Activated CD8-positive, alpha-beta T cell treated with anti-CD3 and anti-CD28 coated beads for 36 hours (primary cell): ENCODE results near the gene SMURF2. TPM values are rescaled to one million over a fixed set of nuclear protein-coding genes. Genes with fewer than 3 reads are reported as not detected.

Source experiments
- ATAC-seq: fragments of 200-7000 bp; cut with Tn5 transposase; one replicate; pipeline ENCODE4 v1.10.0; 2021; ENCODE audit warnings: mild to moderate bottlenecking, moderate library complexity
- CTCF ChIA-PET: fragments of 350-600 bp; sonication (Branson Sonifier 250); formaldehyde crosslinking; loops from one replicate; lab custom pipeline; 2021; ENCODE audit warnings: antibody characterized with exemption; lab: Charles Lee
- POLR2A ChIA-PET: fragments of 350-600 bp; sonication (Branson Sonifier 250); formaldehyde crosslinking; loops from one replicate; lab custom pipeline; 2021; ENCODE audit warnings: antibody characterized with exemption; lab: Charles Lee
- DNase-seq: peaks from one replicate; pipeline ENCODE4 v3.0.0-alpha.2; 2020
- H3K27ac Mint-ChIP-seq: one replicate; pipeline ENCODE4 v1.8.0; 2021; ENCODE audit warnings: mild to moderate bottlenecking, mixed read lengths
- H3K27me3 Mint-ChIP-seq: one replicate; pipeline ENCODE4 v1.8.0; 2021; ENCODE audit warnings: mixed read lengths
- H3K36me3 Mint-ChIP-seq: one replicate; pipeline ENCODE4 v1.8.0; 2021; ENCODE audit warnings: low read depth, mixed read lengths
- H3K4me1 Mint-ChIP-seq: one replicate; pipeline ENCODE4 v1.8.0; 2021; ENCODE audit warnings: low read depth, mixed read lengths
- H3K4me3 Mint-ChIP-seq: one replicate; pipeline ENCODE4 v1.8.0; 2021; ENCODE audit warnings: mild to moderate bottlenecking, moderate library complexity, mixed read lengths
- H3K9me3 Mint-ChIP-seq: one replicate; pipeline ENCODE4 v1.8.0; 2021; ENCODE audit warnings: mixed read lengths
- CTCF ChIP-seq: fragments of 200-600 bp; IDR thresholded peaks from one replicate; pipeline ENCODE4 v1.8.0; 2022; ENCODE audit warnings: antibody characterized with exemption, mild to moderate bottlenecking
- intact Hi-C: fragments of 100-400 bp; cut with micrococcal nuclease; formaldehyde crosslinking; loops from one replicate; pipeline ENCODE4 v1.10.0; 2022
- total RNA-seq, 2 experiments: library from RNA; stranded (reverse); gene quantifications; one replicate each; pipeline ENCODE4 v1.2.3, GENCODE V29; 2021

Gene SMURF2
- total RNA-seq, 2 experiments from 2014 or later: 13.8 to 13.9 TPM

- ChIA-PET CTCF (interaction anchor here (1.0 to 6.6 kb wide), 2 partner anchors 49 to 121 kb away, joined by 3 to 36 read pairs; no protein-coding TSS in a partner anchor), POLR2A (interaction anchor here (0.8 to 1.7 kb wide), 8 partner anchors 10 to 615 kb away, joined by 3 to 5 read pairs (median 3); partner anchors contain the start of genes CEP95 and DDX5)
- no peak for TF ChIP-seq CTCF
- intact Hi-C loops: loop anchor here (5.0 kb wide), 1 partner anchor 37 kb away; no protein-coding TSS in a partner anchor
- ATAC-seq: peak; percentile 13
- H3K9me3 Mint-ChIP-seq: no peaks in the 10 kb centered on the region
- H3K4me3 Mint-ChIP-seq: peak overlapping the region; percentile 73
- H3K27me3 Mint-ChIP-seq: no peaks in the 10 kb centered on the region
- peak overlapping the region; percentile 87 for H3K27ac Mint-ChIP-seq
- DNase-seq: no peak
- H3K4me1 Mint-ChIP-seq: peaks cover 43% of the 10 kb centered on the region
- peaks cover 10% of the 10 kb centered on the region for H3K36me3 Mint-ChIP-seq
These were observed 62.3 kb downstream of the SMURF2 start for GRCh38 chr17:64599827-64600226.

GRCh38 chr17:64599187-64599676, 62.9 kb downstream of the SMURF2 start:
- Mint-ChIP-seq H3K9me3 (no peaks in the 10 kb centered on the region), H3K27me3 (no peaks in the 10 kb centered on the region), H3K4me1 (peaks cover 43% of the 10 kb centered on the region), H3K4me3 (peak overlapping the region; percentile 73), H3K27ac (peak overlapping the region; percentile 87), H3K36me3 (peaks cover 10% of the 10 kb centered on the region)
- intact Hi-C loops: loop anchor here (5.0 kb wide), 1 partner anchor 38 kb away; no protein-coding TSS in a partner anchor
- ATAC-seq (peak; percentile 99), DNase-seq (peak; percentile 75)
- no peak for TF ChIP-seq CTCF
- ChIA-PET POLR2A (interaction anchor here (1.0 to 1.7 kb wide), 8 partner anchors 17 to 614 kb away, joined by 3 to 5 read pairs (median 3); partner anchors contain the start of genes CEP95 and DDX5), CTCF (interaction anchor here (1.0 to 6.6 kb wide), 2 partner anchors 50 to 120 kb away, joined by 3 to 36 read pairs; no protein-coding TSS in a partner anchor)

DNA sequence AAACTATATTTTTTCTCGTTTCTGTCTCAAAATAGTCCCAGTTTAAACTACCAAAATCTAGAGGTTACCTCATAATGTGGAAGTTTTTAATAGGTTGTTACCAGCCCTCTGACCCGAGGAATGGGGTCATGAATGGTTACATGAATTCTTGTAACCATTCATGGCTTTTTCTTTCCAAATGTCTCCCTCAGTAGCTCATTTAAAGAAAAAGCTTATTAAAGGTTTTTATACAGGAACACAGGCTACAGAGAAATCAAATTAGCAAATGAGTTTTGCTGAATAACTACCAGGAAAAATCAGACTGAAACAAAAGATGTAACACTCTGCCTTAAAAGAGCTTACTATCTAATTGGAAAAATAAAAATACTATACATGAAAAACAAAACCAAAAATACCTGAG, 63.4 kb downstream of the SMURF2 start:
- H3K4me1 Mint-ChIP-seq: peaks cover 42% of the 10 kb centered on the region
- no peak for ATAC-seq
- no peak for DNase-seq
- intact Hi-C loops: loop anchor here (5.0 kb wide), 1 partner anchor 39 kb away; no protein-coding TSS in a partner anchor
- ChIA-PET POLR2A (interaction anchor here (1.0 to 1.7 kb wide), 7 partner anchors 16 to 614 kb away, joined by 3 to 5 read pairs (median 3); partner anchors contain the start of genes CEP95 and DDX5), CTCF (interaction anchor here (6.6 kb wide), 1 partner anchor 50 kb away, joined by 36 read pairs; no protein-coding TSS in a partner anchor)
- no peaks in the 10 kb centered on the region for H3K27me3 Mint-ChIP-seq
- no peak for TF ChIP-seq CTCF
- peak overlapping the region; percentile 87 for H3K27ac Mint-ChIP-seq
- peak overlapping the region; percentile 73 for H3K4me3 Mint-ChIP-seq
- peaks cover 10% of the 10 kb centered on the region for H3K36me3 Mint-ChIP-seq
- no peaks in the 10 kb centered on the region for H3K9me3 Mint-ChIP-seq

DNA sequence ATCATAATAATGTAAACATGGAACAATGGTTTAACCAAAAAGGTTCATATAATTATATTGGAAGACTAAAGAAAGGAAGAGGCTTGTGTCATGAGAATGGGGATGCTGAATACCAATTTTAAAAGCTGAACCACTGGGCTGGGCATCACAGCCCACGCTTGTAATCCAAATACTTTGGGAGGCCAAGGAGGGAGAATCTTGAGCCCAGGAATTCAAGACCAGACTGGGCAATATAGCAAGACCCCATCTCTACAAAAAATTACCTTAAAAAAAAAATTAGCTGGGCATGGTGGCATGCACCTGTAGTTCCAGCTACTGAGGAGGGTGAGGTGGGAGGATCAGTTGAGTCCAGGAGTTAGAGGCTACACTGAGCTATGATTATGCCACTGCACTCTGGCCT, 65.1 kb downstream of the SMURF2 start:
- no peak for TF ChIP-seq CTCF
- H3K27ac Mint-ChIP-seq: no peak overlapping the region
- ATAC-seq: no peak
- no peak overlapping the region for H3K4me3 Mint-ChIP-seq
- H3K4me1 Mint-ChIP-seq: peaks cover 40% of the 10 kb centered on the region
- H3K36me3 Mint-ChIP-seq: peaks cover 10% of the 10 kb centered on the region
- no peaks in the 10 kb centered on the region for H3K9me3 Mint-ChIP-seq
- no peak for DNase-seq
- no peaks in the 10 kb centered on the region for H3K27me3 Mint-ChIP-seq
- intact Hi-C loops: loop anchor here (5.0 kb wide), 1 partner anchor 40 kb away; no protein-coding TSS in a partner anchor
- CTCF ChIA-PET: interaction anchor here (0.6 to 2.0 kb wide), 5 partner anchors 15 to 420 kb away, joined by 3 to 5 read pairs (median 3); no protein-coding TSS in a partner anchor
- POLR2A ChIA-PET: interaction anchor here (0.6 to 0.8 kb wide), 3 partner anchors 11 to 30 kb away, joined by 3 read pairs; no protein-coding TSS in a partner anchor

GRCh38 chr17:64596439-64596838, 65.7 kb downstream of the SMURF2 start:
- ChIA-PET CTCF (interaction anchor here (0.7 to 2.0 kb wide), 3 partner anchors 14 to 105 kb away, joined by 3 to 5 read pairs (median 3); no protein-coding TSS in a partner anchor), POLR2A (no interaction called here)
- intact Hi-C loops: loop anchor here (5.0 kb wide), 1 partner anchor 41 kb away; no protein-coding TSS in a partner anchor
- Mint-ChIP-seq H3K27me3 (no peaks in the 10 kb centered on the region), H3K4me1 (peaks cover 39% of the 10 kb centered on the region), H3K36me3 (peaks cover 10% of the 10 kb centered on the region), H3K27ac (peak overlapping the region; percentile 20), H3K4me3 (no peak overlapping the region), H3K9me3 (no peaks in the 10 kb centered on the region)
- no peak for TF ChIP-seq CTCF
- DNase-seq (no peak), ATAC-seq (no peak)
